Measurements from ENCODE around the gene BEST4. TPM values are rescaled to one million over a fixed set of nuclear protein-coding genes. Genes with fewer than 3 reads are reported as not detected.

Gene BEST4
- total and polyA plus RNA-seq, 2 of the 13 experiments (the other 11 are each of a cell fraction or from before 2014, with no cell fraction given), result 0.77 to 1.4 TPM

- TF ChIP-seq ZNF318 (CRISPR knock-in tag; IDR thresholded peaks at IDR 0.05) (no peak), MZF1 (CRISPR knock-in tag; IDR thresholded peaks at IDR 0.05; ENCODE audit: borderline replicate concordance) (no peak), TAF15 (IDR thresholded peaks at IDR 0.05; ENCODE audit: low read depth, low read length, poor library complexity, severe bottlenecking) (no peak), ZSCAN29 (CRISPR knock-in tag; conservative IDR thresholded peaks at IDR 0.05) (no peak), MXD1 (CRISPR knock-in tag; IDR thresholded peaks at IDR 0.05) (peak; percentile 74; the same call in 1 of the 2 replicates), U2AF2 (IDR thresholded peaks at IDR 0.05; ENCODE audit: low read depth, low read length) (no peak), CCDC6 (CRISPR knock-in tag; IDR thresholded peaks at IDR 0.05) (0 out of 2 replicates have a peak, but pooled peaks have one; percentile 37), ZNF691 (CRISPR knock-in tag; IDR thresholded peaks at IDR 0.05; ENCODE audit: borderline replicate concordance, low read depth) (no peak; the same call in 1 of the 2 replicates), RNF219 (CRISPR knock-in tag; IDR thresholded peaks at IDR 0.05) (no peak), ATF1 (CRISPR knock-in tag; IDR thresholded peaks at IDR 0.05) (no peak), TBX2 (CRISPR knock-in tag; IDR thresholded peaks at IDR 0.05; ENCODE audit: borderline replicate concordance) (no peak; the same call in 1 of the 2 replicates), FOXM1 (CRISPR knock-in tag; IDR thresholded peaks at IDR 0.05) (no peak), ZNF792 (CRISPR knock-in tag; IDR thresholded peaks at IDR 0.05) (peak; percentile 29; the same call in 1 of the 2 replicates), ZNF670 (CRISPR knock-in tag; IDR thresholded peaks at IDR 0.05; ENCODE audit: borderline replicate concordance) (no peak)
Measured at GRCh38 chr1:44784094-44785028, 3.6 kb downstream of the BEST4 start (continued).

All from HepG2 (cell line).